DND-41 (cell line): ENCODE results near the gene CYP4X1.
"Not testable (repeated sequence)": the region's sequence is repeated elsewhere in the genome, so short reads cannot be mapped to it uniquely, and the experiment has no call there.

Source experiments
- ATAC-seq: fragments of 200-7000 bp; cut with Tn5 transposase; 3 replicates; pipeline ENCODE4 v1.9.1; 2021; ENCODE audit warnings: low read depth; ENCODE audit not compliant: insufficient read depth
- DNase-seq: peaks from one replicate; pipeline ENCODE4 v3.0.0-alpha.2; 2020
- H2AFZ ChIP-seq: 2 replicates; pipeline ENCODE4 v1.6.0; 2012; ENCODE audit warnings: low read depth, low read length
- H3K27ac ChIP-seq: 2 replicates; pipeline ENCODE4 v1.5.1; 2012; ENCODE audit warnings: low read length, inconsistent platforms
- H3K27me3 ChIP-seq: fragments of 200-600 bp; sonication (generic); 2 replicates; pipeline ENCODE4 v1.6.0; 2012; ENCODE audit warnings: low read length, mild to moderate bottlenecking, inconsistent platforms; ENCODE audit not compliant: insufficient read depth, poor library complexity
- H3K36me3 ChIP-seq: 2 replicates; pipeline ENCODE4 v1.5.1; 2012; ENCODE audit warnings: low read length, inconsistent platforms; ENCODE audit not compliant: insufficient read depth
- H3K4me1 ChIP-seq: 2 replicates; pipeline ENCODE4 v1.5.1; 2012; ENCODE audit warnings: mild to moderate bottlenecking, low read length; ENCODE audit not compliant: insufficient read depth
- H3K4me2 ChIP-seq: 2 replicates; pipeline ENCODE4 v1.6.0; 2012; ENCODE audit warnings: mild to moderate bottlenecking, moderate library complexity, low read length, inconsistent platforms; ENCODE audit not compliant: insufficient read depth
- H3K4me3 ChIP-seq, 2 experiments: fragments of 200-600 bp in 1 of 2; shearing (Covaris generic) in 1 of 2; 2 replicates each; pipeline ENCODE4 v1.5.1; 2012 to 2016; ENCODE audit warnings: inconsistent platforms in 2 of 2, low read length in 2 of 2, mild to moderate bottlenecking in 2 of 2, low read depth in 1 of 2, moderate library complexity in 1 of 2
- H3K79me2 ChIP-seq: 2 replicates; pipeline ENCODE4 v1.6.0; 2012; ENCODE audit warnings: low read length, inconsistent platforms; ENCODE audit not compliant: insufficient read depth
- H3K9ac ChIP-seq: 2 replicates; pipeline ENCODE4 v1.6.0; 2012; ENCODE audit warnings: low read depth, mild to moderate bottlenecking, inconsistent platforms, low read length, moderate library complexity
- H3K9me3 ChIP-seq: 2 replicates; pipeline ENCODE4 v1.5.1; 2012; ENCODE audit warnings: low read length, moderate library complexity, mild to moderate bottlenecking, inconsistent platforms; ENCODE audit not compliant: insufficient read depth, severe bottlenecking
- H4K20me1 ChIP-seq: 2 replicates; pipeline ENCODE4 v1.6.0; 2012; ENCODE audit warnings: low read length; ENCODE audit not compliant: insufficient read depth
- EZH2 ChIP-seq: IDR thresholded peaks from 3 replicates; pipeline ENCODE4 v1.6.1; 2012; ENCODE audit warnings: borderline replicate concordance, low read depth, mild to moderate bottlenecking, moderate library complexity, low read length, inconsistent platforms; ENCODE audit not compliant: severe bottlenecking
- TF ChIP-seq, protein P1 (sequence below): IDR thresholded peaks from 2 replicates; pipeline ENCODE4 v1.5.1; 2012; ENCODE audit warnings: borderline replicate concordance, low read length, moderate library complexity, mild to moderate bottlenecking; ENCODE audit not compliant: poor library complexity, severe bottlenecking; ENCODE audit errors: extremely low read depth

CYP4X1 gene

DNA sequence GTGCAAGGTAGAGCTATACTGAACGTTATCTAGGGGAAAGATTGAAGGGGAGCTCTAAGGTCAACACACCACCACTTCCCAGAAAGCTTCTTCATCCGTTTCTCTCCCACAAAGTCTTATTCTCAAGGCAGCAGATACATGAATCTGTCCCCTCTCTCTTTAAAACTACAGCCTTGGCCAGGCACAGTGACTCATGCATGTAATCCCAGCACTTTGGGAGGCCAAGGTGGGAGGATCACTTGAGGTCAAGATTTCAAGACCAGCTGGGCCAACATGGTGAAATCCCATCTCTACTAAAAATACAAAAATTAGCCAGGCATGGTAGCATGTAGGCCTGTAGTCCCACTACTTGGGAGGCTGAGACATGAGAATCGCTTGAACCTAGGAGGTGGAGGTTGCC, 8.1 kb downstream of the CYP4X1 start:
- no peaks in the 10 kb centered on the region for H3K27me3 ChIP-seq
- no peaks in the 10 kb centered on the region for H3K9me3 ChIP-seq
- no peaks in the 10 kb centered on the region for H3K36me3 ChIP-seq
- no peak overlapping the region for H3K4me3 ChIP-seq
- H3K4me1 ChIP-seq = no peaks in the 10 kb centered on the region
- H2AFZ ChIP-seq = no peak overlapping the region
- no peak for ATAC-seq
- no peak overlapping the region for H3K4me2 ChIP-seq
- no peaks in the 10 kb centered on the region for H3K79me2 ChIP-seq
- TF ChIP-seq, protein P1, sequence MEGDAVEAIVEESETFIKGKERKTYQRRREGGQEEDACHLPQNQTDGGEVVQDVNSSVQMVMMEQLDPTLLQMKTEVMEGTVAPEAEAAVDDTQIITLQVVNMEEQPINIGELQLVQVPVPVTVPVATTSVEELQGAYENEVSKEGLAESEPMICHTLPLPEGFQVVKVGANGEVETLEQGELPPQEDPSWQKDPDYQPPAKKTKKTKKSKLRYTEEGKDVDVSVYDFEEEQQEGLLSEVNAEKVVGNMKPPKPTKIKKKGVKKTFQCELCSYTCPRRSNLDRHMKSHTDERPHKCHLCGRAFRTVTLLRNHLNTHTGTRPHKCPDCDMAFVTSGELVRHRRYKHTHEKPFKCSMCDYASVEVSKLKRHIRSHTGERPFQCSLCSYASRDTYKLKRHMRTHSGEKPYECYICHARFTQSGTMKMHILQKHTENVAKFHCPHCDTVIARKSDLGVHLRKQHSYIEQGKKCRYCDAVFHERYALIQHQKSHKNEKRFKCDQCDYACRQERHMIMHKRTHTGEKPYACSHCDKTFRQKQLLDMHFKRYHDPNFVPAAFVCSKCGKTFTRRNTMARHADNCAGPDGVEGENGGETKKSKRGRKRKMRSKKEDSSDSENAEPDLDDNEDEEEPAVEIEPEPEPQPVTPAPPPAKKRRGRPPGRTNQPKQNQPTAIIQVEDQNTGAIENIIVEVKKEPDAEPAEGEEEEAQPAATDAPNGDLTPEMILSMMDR = no peak
- H3K27ac ChIP-seq = no peak overlapping the region
- no peaks in the 10 kb centered on the region for H4K20me1 ChIP-seq
- no peak for DNase-seq
- H3K9ac ChIP-seq = no peak overlapping the region

DNA sequence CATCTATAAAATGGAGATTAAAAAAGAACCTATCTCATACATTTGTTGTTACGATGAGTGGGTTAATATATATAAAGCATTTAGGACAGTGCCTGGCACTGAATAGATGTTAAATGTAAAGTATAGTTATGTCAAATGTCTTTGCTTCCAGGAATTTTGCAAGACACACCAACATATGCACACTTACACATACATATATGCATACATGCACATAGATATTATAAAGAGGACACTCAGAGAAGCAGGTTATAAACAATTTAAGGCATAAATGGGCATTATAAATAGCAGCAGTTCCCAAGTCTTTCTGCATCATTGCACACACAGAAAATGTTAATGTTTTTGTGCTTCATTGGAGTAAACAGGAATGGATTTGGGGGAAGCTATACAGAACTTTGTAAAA, 13.3 kb downstream of the CYP4X1 start:
- no peak for TF ChIP-seq EZH2
- TF ChIP-seq, protein P1 = no peak

DNA sequence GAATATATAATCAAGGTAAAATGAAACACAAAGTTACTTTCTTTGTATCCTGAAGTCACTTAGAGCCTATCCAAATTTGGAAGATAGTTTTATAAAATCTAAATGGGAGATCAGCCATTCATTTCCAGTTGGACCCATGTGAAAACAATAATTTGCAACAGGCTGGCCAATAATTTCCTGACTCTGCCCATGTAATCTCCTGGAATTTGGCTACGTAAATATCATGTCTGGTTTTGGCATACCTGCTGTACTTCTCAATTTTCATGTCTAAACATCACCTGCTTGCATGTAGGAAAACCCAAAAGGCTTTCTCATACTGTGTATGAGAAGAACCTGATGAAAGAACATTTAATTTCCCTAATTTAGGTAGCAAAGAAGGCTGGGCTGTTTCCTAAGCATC, 35.9 kb downstream of the CYP4X1 start:
- Histone ChIP-seq H3K27ac (no peak overlapping the region), H3K27me3 (no peaks in the 10 kb centered on the region), H3K4me3 (no peak overlapping the region), H3K4me1 (no peaks in the 10 kb centered on the region), H3K9ac (no peak overlapping the region), H2AFZ (no peak overlapping the region), H4K20me1 (no peaks in the 10 kb centered on the region), H3K9me3 (peaks cover 2% of the 10 kb centered on the region), H3K79me2 (no peaks in the 10 kb centered on the region), H3K36me3 (no peaks in the 10 kb centered on the region), H3K4me2 (no peak overlapping the region)
- ATAC-seq = no peak
- TF ChIP-seq, protein P1 = no peak
- TF ChIP-seq EZH2 = no peak
- no peak for DNase-seq

More for the DNA sequence above, 13.3 kb downstream of the CYP4X1 start:
- ATAC-seq = no peak
- no peak overlapping the region for H2AFZ ChIP-seq
- H3K9me3 ChIP-seq = no peaks in the 10 kb centered on the region
- no peak for DNase-seq
- H3K36me3 ChIP-seq = no peaks in the 10 kb centered on the region
- no peaks in the 10 kb centered on the region for H3K79me2 ChIP-seq
- H3K4me1 ChIP-seq = no peaks in the 10 kb centered on the region
- H3K4me2 ChIP-seq = no peak overlapping the region
- H3K27me3 ChIP-seq = peaks cover 3% of the 10 kb centered on the region
- no peak overlapping the region for H3K27ac ChIP-seq
- H3K9ac ChIP-seq = no peak overlapping the region
- no peaks in the 10 kb centered on the region for H4K20me1 ChIP-seq
- no peak overlapping the region for H3K4me3 ChIP-seq

DNA sequence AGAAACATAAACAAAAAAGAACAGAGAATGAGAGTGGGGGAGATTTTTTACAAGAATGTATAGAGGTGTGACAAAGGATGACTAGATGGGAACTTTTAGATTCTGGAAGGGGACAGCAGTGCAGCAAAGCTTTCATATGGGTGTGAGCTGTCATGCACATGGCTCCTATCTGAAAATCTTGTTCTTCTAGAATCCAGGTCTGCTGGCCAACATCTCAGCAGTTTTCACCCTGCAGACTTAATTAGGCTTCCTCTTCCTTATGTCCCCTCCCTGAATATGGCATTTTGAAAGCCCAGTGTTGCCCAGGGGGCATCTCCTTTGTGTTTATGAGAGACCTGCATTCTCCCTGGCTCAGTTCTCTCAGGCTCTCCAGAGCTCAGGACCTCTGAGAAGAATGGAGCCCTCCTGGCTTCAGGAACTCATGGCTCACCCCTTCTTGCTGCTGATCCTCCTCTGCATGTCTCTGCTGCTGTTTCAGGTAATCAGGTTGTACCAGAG, 43.7 kb downstream of the CYP4X1 start, which contains the start of gene CYP4Z1:
TSS of gene CYP4Z1 (plus strand) at position 135 of the 498 bp plus-strand sequence. CDS start at position 395, 260 bp downstream.
- no peaks in the 10 kb centered on the region for H4K20me1 ChIP-seq
- no peak within 1 kb of the TSS for H3K4me2 ChIP-seq
- ATAC-seq = no peak
- no peak within 1 kb of the TSS for H3K9ac ChIP-seq
- H3K36me3 ChIP-seq = no peaks in the 10 kb centered on the region
- no peak for TF ChIP-seq EZH2
- TF ChIP-seq, protein P1 = no peak
- no peak within 1 kb of the TSS for H2AFZ ChIP-seq
- no peak within 1 kb of the TSS for H3K4me3 ChIP-seq
- H3K79me2 ChIP-seq = no peaks in the 10 kb centered on the region
- H3K27ac ChIP-seq = no peak within 1 kb of the TSS
- no peaks in the 10 kb centered on the region for H3K9me3 ChIP-seq
- DNase-seq = no peak
- no peaks in the 10 kb centered on the region for H3K4me1 ChIP-seq
- H3K27me3 ChIP-seq = peaks cover 7% of the 10 kb centered on the region

DNA sequence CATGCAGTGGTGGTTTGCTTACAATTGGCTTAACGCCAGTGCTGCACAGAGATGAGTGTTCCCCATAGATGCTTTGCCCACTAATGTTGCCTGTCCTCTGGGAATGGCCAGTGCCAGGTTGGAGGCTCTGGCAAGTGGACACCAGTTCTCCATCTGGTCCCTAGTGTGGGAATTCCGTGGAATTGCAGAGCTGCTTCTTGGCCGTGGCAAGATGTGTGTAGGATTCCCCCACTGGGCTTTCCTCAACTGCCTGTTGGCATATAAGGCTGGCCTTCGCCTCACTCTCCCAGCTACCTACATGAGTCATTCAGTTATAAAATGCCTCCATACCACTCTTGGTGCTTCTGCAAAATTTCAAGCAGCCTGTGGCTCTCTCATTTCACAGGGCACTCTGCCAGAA, 45.6 kb downstream of the CYP4X1 start:
- ATAC-seq, H3K4me2 ChIP-seq, H4K20me1 ChIP-seq, H3K36me3 ChIP-seq, H3K9ac ChIP-seq, H3K4me1 ChIP-seq, DNase-seq, H3K27me3 ChIP-seq, H3K27ac ChIP-seq, H3K9me3 ChIP-seq, H3K79me2 ChIP-seq, H2AFZ ChIP-seq, H3K4me3 ChIP-seq: not testable (repeated sequence)
